ENCODE data around the gene KLHDC7B. TPM values are rescaled to one million over a fixed set of nuclear protein-coding genes. Genes with fewer than 3 reads are reported as not detected.

Gene KLHDC7B
- total and polyA plus RNA-seq, 2 of the 13 experiments (the other 11 are each of a cell fraction or from before 2014, with no cell fraction given): 0.11 TPM; not detected in 1

GRCh38 chr22:50529897-50530579, 15.7 kb upstream of the KLHDC7B start, which contains the start of gene TYMP (continued):
- TF ChIP-seq NONO (IDR thresholded peaks at IDR 0.05) (no peak), NONO (CRISPR knock-in tag; conservative IDR thresholded peaks at IDR 0.05) (0 out of 2 replicates have a peak, but pooled peaks have one; percentile 58), ZNF883 (CRISPR knock-in tag; IDR thresholded peaks at IDR 0.05; ENCODE audit: not compliant biosample characterization) (no peak), PLRG1 (conservative IDR thresholded peaks at IDR 0.05) (no peak), ZFP1 (CRISPR knock-in tag; IDR thresholded peaks at IDR 0.05) (no peak), ELF3 (CRISPR knock-in tag; IDR thresholded peaks at IDR 0.05) (no peak; the same call in 1 of the 2 replicates), ZZZ3 (CRISPR knock-in tag; IDR thresholded peaks at IDR 0.05; ENCODE audit: borderline replicate concordance) (no peak), RFX5 (IDR thresholded peaks at IDR 0.05; ENCODE audit: low read depth, low read length) (no peak), SETDB1 (CRISPR knock-in tag; IDR thresholded peaks at IDR 0.05; ENCODE audit: borderline replicate concordance) (no peak), SNAPC2 (CRISPR knock-in tag; IDR thresholded peaks at IDR 0.05) (no peak), MIXL1 (CRISPR knock-in tag; IDR thresholded peaks at IDR 0.05) (no peak), PHF8 (CRISPR knock-in tag; IDR thresholded peaks at IDR 0.05) (peak; percentile 64; the same call in 1 of the 2 replicates), POLR2G (IDR thresholded peaks at IDR 0.05; ENCODE audit: low read depth, low read length) (peak; percentile 72), SALL1 (CRISPR knock-in tag; IDR thresholded peaks at IDR 0.05) (peak; percentile 73), ZKSCAN8 (CRISPR knock-in tag; IDR thresholded peaks at IDR 0.05; ENCODE audit: borderline replicate concordance) (0 out of 2 replicates have a peak, but pooled peaks have one; percentile 70), PRPF4 (IDR thresholded peaks at IDR 0.05; ENCODE audit: low read depth, low read length, poor library complexity, severe bottlenecking) (no peak), E2F5 (CRISPR knock-in tag; conservative IDR thresholded peaks at IDR 0.05) (0 out of 2 replicates have a peak, but pooled peaks have one; percentile 18), ZNF232 (CRISPR knock-in tag; IDR thresholded peaks at IDR 0.05; ENCODE audit: borderline replicate concordance) (no peak), ZNF263 (CRISPR knock-in tag; IDR thresholded peaks at IDR 0.05) (peak; percentile 38; the same call in 1 of the 2 replicates), SRSF4 (IDR thresholded peaks at IDR 0.05; ENCODE audit: low read depth, low read length, poor library complexity, severe bottlenecking) (no peak), AHR (CRISPR knock-in tag; IDR thresholded peaks at IDR 0.05) (no peak), HNRNPH1 (optimal IDR thresholded peaks at IDR 0.05; ENCODE audit: low read depth, low read length) (no peak), CBX5 (CRISPR knock-in tag; IDR thresholded peaks at IDR 0.05; ENCODE audit: borderline replicate concordance) (no peak), ZNF552 (CRISPR knock-in tag; IDR thresholded peaks at IDR 0.05; ENCODE audit: borderline replicate concordance) (peak; percentile 68; the same call in 1 of the 2 replicates), TP53 (CRISPR knock-in tag; conservative IDR thresholded peaks at IDR 0.05) (peak; percentile 74; the same call in 1 of the 2 replicates), ZBTB2 (CRISPR knock-in tag; IDR thresholded peaks at IDR 0.05; ENCODE audit: low read depth) (peak; percentile 63), RXRA (CRISPR knock-in tag; IDR thresholded peaks at IDR 0.05) (peak; percentile 75), ZNF292 (CRISPR knock-in tag; IDR thresholded peaks at IDR 0.05; ENCODE audit: borderline replicate concordance, low read depth) (no peak), ZNF598 (CRISPR knock-in tag; IDR thresholded peaks at IDR 0.05; ENCODE audit: borderline replicate concordance) (no peak), HBP1 (CRISPR knock-in tag; IDR thresholded peaks at IDR 0.05; ENCODE audit: low read depth) (no peak)
